Measurements from ENCODE around the gene PDE1A. TPM values are rescaled to one million over a fixed set of nuclear protein-coding genes. Genes with fewer than 3 reads are reported as not detected.

Gene PDE1A
- total and polyA plus RNA-seq, 4 donors, result 1.0 to 11.8 (median 3.6) TPM

- no peak for ATAC-seq (ENCODE audit: insufficient read depth, low FRiP score)
- DNase-seq, result no peak
- Histone ChIP-seq H3K27me3 (ENCODE audit: control insufficient read depth in 3 of 3, insufficient read depth in 3 of 3, low read length in 2 of 3) (no peaks in the 10 kb centered on the region), H3K36me3 (ENCODE audit: control insufficient read depth in 4 of 4, insufficient read depth in 4 of 4, low read length in 4 of 4) (no peaks in the 10 kb centered on the region), H3K4me3 (no peak overlapping the region), H3K27ac (ENCODE audit: low read depth in 1 of 2, low read length in 1 of 2) (no peak overlapping the region), H3K4me1 (ENCODE audit: control insufficient read depth in 5 of 5, insufficient read depth in 5 of 5, low read length in 5 of 5) (peaks cover 0 to 3% (median 0%) of the 10 kb centered on the region in 5 donors), H3K9ac (ENCODE audit: insufficient read depth in 1 of 2, low read length in 2 of 2) (no peak overlapping the region), H3K9me3 (ENCODE audit: control insufficient read depth in 4 of 4, insufficient read depth in 3 of 4, low read length in 3 of 4) (no peaks in the 10 kb centered on the region)
- no peak for TF ChIP-seq CTCF (IDR thresholded peaks at IDR 0.05; ENCODE audit: control extremely low read depth, extremely low read depth)
- 84 to 89% methylated on average over 1 of the region's 1 CpG for WGBS, 2 donors
Observed at GRCh38 chr2:182220335-182220734, 206.5 kb downstream of the PDE1A start.

GRCh38 chr2:182210669-182211068 is 216.2 kb downstream of the PDE1A start:
- ATAC-seq (ENCODE audit: insufficient read depth, low FRiP score) (no peak), DNase-seq (no peak)
- Histone ChIP-seq H3K36me3 (ENCODE audit: control insufficient read depth in 4 of 4, insufficient read depth in 4 of 4, low read length in 4 of 4) (no peaks in the 10 kb centered on the region), H3K27me3 (ENCODE audit: control insufficient read depth in 3 of 3, insufficient read depth in 3 of 3, low read length in 2 of 3) (no peaks in the 10 kb centered on the region), H3K27ac (ENCODE audit: low read depth in 1 of 2, low read length in 1 of 2) (no peak overlapping the region), H3K9me3 (ENCODE audit: control insufficient read depth in 4 of 4, insufficient read depth in 3 of 4, low read length in 3 of 4) (peaks cover 0 to 2% (median 0%) of the 10 kb centered on the region in 4 donors), H3K4me3 (no peak overlapping the region), H3K9ac (ENCODE audit: insufficient read depth in 1 of 2, low read length in 2 of 2) (no peak overlapping the region), H3K4me1 (ENCODE audit: control insufficient read depth in 5 of 5, insufficient read depth in 5 of 5, low read length in 5 of 5) (no peaks in the 10 kb centered on the region)
- TF ChIP-seq CTCF (IDR thresholded peaks at IDR 0.05; ENCODE audit: control extremely low read depth, extremely low read depth), result no peak

DNA sequence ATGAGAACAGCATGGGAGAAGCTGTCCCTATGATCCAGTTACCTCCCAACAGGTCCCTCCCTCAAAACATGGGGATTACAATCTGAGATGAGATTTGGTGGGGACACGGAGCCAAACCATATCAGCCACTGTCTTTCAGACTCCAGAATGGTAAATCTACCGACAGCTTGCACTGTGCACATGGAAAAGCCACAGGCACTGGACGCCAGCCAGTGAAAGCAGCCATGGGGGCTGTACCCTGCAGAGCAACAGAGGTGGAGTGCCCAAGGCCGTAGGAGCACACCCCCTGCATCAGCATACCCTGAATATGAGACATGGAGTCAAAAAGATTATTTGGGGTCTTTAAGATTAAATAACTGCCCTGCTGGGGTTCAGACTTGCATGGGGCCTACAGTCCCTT is 218.4 kb downstream of the PDE1A start:
- no peak overlapping the region for H3K27ac ChIP-seq (ENCODE audit: low read depth in 1 of 2, low read length in 1 of 2)
- no peak for ATAC-seq (ENCODE audit: insufficient read depth, low FRiP score)
- H3K9ac ChIP-seq (ENCODE audit: insufficient read depth in 1 of 2, low read length in 2 of 2), result no peak overlapping the region
- no peaks in the 10 kb centered on the region for H3K4me1 ChIP-seq (ENCODE audit: control insufficient read depth in 5 of 5, insufficient read depth in 5 of 5, low read length in 5 of 5)
- 75 to 81% methylated on average over 4 of the region's 4 CpGs for WGBS, 2 donors
- H3K27me3 ChIP-seq (ENCODE audit: control insufficient read depth in 3 of 3, insufficient read depth in 3 of 3, low read length in 2 of 3), result no peaks in the 10 kb centered on the region
- H3K9me3 ChIP-seq (ENCODE audit: control insufficient read depth in 4 of 4, insufficient read depth in 3 of 4, low read length in 3 of 4), result peaks cover 0 to 2% (median 0%) of the 10 kb centered on the region in 4 donors
- no peaks in the 10 kb centered on the region for H3K36me3 ChIP-seq (ENCODE audit: control insufficient read depth in 4 of 4, insufficient read depth in 4 of 4, low read length in 4 of 4)
- TF ChIP-seq CTCF (IDR thresholded peaks at IDR 0.05; ENCODE audit: control extremely low read depth, extremely low read depth), result no peak
- DNase-seq, result no peak
- H3K4me3 ChIP-seq, result no peak overlapping the region

DNA sequence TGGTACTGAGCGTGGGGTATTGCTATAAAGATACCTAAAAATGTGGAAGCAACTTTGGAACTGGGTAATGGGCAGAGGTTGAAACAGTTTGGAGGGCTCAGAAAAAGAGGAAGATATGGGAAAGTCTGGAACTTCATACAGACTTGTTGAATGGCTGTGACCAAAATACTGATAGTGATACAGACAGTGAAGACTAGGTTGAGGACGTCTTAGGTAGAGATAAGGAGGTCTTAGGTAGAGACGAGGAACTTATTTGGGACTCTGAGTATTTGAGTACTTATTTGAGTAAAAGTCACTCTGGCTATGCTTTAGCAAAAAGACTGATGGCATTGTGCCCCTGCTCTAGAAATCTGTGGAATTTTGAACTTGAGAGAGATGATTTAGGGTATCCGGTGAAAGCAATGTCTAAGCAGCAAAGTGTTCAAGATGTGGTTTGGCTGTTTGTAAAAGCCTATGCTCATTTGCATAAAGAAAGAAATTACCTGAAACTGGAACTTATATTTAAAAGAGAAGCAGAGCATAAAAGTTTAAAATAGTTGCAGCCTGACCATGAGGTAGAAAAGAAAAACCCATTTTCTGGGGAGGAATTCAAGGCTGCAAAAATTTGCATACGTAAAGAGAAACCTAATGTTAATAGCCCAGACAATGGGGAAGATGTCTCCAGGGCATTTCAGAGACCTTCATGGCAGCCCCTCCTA is 219.6 kb downstream of the PDE1A start:
- DNase-seq, result peak in 1 of 3 donors; percentile 1
- H3K9ac ChIP-seq (ENCODE audit: insufficient read depth in 1 of 2, low read length in 2 of 2), result no peak overlapping the region
- H3K9me3 ChIP-seq (ENCODE audit: control insufficient read depth in 4 of 4, insufficient read depth in 3 of 4, low read length in 3 of 4), result peaks cover 0 to 2% (median 0%) of the 10 kb centered on the region in 4 donors
- H3K4me1 ChIP-seq (ENCODE audit: control insufficient read depth in 5 of 5, insufficient read depth in 5 of 5, low read length in 5 of 5), result no peaks in the 10 kb centered on the region
- H3K4me3 ChIP-seq, result no peak overlapping the region
- H3K27me3 ChIP-seq (ENCODE audit: control insufficient read depth in 3 of 3, insufficient read depth in 3 of 3, low read length in 2 of 3), result no peaks in the 10 kb centered on the region
- no peak for TF ChIP-seq CTCF (IDR thresholded peaks at IDR 0.05; ENCODE audit: control extremely low read depth, extremely low read depth)
- 91 to 92% methylated on average over 5 of the region's 5 CpGs for whole genome bisulfite sequencing, 2 donors
- no peaks in the 10 kb centered on the region for H3K36me3 ChIP-seq (ENCODE audit: control insufficient read depth in 4 of 4, insufficient read depth in 4 of 4, low read length in 4 of 4)
- no peak for ATAC-seq (ENCODE audit: insufficient read depth, low FRiP score)
- H3K27ac ChIP-seq (ENCODE audit: low read depth in 1 of 2, low read length in 1 of 2), result no peak overlapping the region

Data from lung (tissue), 12 donors.